ENCODE results near the gene PHLDA1.

GRCh38 chr12:75990189-75990912 is 41.2 kb downstream of the PHLDA1 start:
- TF ChIP-seq CTCF (conservative IDR thresholded peaks at IDR 0.05) (no peak), ZFX (IDR thresholded peaks at IDR 0.05) (no peak)
